KOPT-K1 (cell line): ENCODE results near the gene ZNF521.

Experiments
- H3K27ac ChIP-seq: fragments of 200-600 bp; sonication (generic); 2 replicates; pipeline ENCODE4 v1.5.1; 2016; ENCODE audit warnings: antibody characterized with exemption, mild to moderate bottlenecking, low read depth, low read length; ENCODE audit not compliant: poor library complexity, severe bottlenecking
- H3K36me3 ChIP-seq: fragments of 200-600 bp; sonication (generic); 2 replicates; pipeline ENCODE4 v1.5.1; 2017; ENCODE audit warnings: antibody characterized with exemption, mild to moderate bottlenecking, low read length, moderate library complexity; ENCODE audit not compliant: insufficient read depth
- H3K9me3 ChIP-seq: fragments of 200-600 bp; sonication (generic); 2 replicates; pipeline ENCODE4 v1.5.1; 2017; ENCODE audit warnings: antibody characterized with exemption, low read length, mild to moderate bottlenecking; ENCODE audit not compliant: insufficient read depth, poor library complexity, severe bottlenecking

The ZNF521 gene

DNA sequence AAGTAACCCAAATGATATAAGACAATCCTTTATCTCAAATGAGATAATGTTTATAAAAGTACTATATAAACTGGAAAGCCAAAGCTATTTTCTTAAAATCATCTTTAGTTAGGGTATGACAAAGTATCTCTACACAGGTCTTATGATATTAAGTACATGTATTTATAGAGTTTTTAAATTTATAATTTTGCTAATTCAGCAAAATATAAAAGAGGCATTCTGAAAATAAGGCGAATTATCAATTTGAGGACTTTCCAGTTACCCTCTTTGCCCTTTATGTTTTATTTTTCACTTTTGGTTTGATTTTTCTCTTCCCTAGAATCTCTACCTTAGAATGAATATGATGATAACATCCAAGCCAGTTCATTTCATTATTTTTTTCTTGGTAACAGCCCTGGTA is 115.2 kb downstream of the ZNF521 start:
- Histone ChIP-seq H3K9me3 (no peaks in the 10 kb centered on the region), H3K27ac (no peak overlapping the region)

DNA sequence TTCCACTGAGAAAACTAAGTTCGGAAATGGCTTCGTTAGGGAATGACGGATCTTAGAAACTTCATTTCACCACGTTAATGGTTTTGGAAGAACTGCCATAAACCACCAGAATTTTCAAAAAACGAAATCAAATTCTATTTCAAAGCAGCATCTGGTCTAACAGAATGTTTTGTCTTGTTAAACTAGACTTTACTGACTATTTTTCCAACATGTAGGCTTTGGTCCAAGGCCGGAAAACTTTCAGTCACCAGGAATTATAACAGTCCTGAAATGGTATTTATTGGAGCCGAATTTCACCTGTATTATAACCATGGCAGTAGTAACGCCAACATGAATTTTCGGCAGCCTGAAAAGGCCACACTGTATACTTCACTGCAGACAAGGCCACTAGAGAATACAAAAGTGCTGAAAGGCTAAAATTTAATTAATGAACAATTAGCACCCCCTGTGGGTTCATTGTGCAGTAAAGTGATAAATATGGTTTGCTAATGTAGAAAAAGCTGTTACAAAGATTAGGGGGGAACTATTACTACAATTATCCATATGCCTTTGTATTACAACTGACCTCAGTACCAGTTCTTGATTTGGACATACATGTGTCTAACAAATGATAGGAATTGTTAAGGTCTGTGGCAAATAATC is 116.4 kb downstream of the ZNF521 start:
- no peaks in the 10 kb centered on the region for H3K36me3 ChIP-seq
- no peak overlapping the region for H3K27ac ChIP-seq
- H3K9me3 ChIP-seq: no peaks in the 10 kb centered on the region

More for the DNA sequence above, 115.2 kb downstream of the ZNF521 start:
- H3K36me3 ChIP-seq: no peaks in the 10 kb centered on the region

- no peaks in the 10 kb centered on the region for H3K9me3 ChIP-seq
- no peaks in the 10 kb centered on the region for H3K36me3 ChIP-seq
- no peak overlapping the region for H3K27ac ChIP-seq
These were observed 117.1 kb downstream of the ZNF521 start for GRCh38 chr18:25234740-25235345.

DNA sequence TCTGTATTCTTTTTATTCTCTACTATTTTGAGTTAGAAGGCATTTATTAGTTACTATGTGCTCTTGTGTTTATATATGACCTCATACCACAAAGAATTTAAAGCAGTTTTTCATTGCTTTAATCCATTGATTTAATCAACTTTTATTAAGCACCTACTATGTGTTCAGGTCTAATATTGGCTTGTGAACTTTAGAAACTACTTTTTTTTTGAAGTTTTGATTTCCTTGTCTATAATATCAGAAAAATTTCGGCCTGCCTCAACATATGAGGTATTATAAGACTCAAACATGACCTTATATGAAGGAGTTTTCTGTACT is 117.7 kb downstream of the ZNF521 start:
- H3K9me3 ChIP-seq: no peaks in the 10 kb centered on the region
- H3K27ac ChIP-seq: no peak overlapping the region
- no peaks in the 10 kb centered on the region for H3K36me3 ChIP-seq

DNA sequence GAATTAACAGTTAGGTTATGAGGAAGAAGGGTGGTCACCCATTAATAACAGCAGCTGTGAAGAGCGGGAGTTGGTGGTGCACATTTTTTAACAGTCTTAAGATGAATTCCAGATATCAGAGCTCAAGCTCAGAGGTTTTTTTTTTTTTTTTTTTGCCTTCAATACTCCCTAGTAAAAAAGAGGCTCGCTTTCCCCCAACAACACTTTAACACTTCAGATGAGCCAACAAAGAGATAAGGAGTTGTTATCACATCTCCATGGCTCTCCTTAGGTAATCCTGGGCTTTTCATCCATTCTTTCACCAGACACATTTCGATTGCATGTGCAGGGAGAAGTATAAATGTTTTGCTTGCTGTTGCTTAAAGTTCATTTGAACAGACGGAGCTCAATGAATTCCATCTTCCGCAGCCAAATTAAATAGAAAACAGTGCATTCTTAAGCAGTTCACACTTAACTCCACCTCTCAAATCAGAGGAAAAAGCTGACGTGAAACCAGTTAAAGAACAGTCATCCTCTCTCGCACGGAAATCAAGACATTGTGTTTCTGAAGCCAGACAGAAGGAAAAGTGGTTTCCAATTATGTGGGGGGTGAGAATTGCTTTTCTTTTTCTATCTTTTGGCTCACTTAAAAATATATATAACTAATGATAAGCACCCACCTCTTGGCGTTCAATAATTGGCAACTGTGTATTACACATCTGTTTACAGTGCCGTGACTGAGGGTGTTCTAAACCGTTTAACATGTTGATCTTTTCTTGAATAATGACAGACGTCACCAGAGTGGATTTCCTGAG is 118.2 kb downstream of the ZNF521 start:
- H3K27ac ChIP-seq: no peak overlapping the region
- no peaks in the 10 kb centered on the region for H3K36me3 ChIP-seq
- H3K9me3 ChIP-seq: no peaks in the 10 kb centered on the region

GRCh38 chr18:25231327-25231691 is 120.7 kb downstream of the ZNF521 start:
- no peaks in the 10 kb centered on the region for H3K9me3 ChIP-seq
- no peak overlapping the region for H3K27ac ChIP-seq
- no peaks in the 10 kb centered on the region for H3K36me3 ChIP-seq

DNA sequence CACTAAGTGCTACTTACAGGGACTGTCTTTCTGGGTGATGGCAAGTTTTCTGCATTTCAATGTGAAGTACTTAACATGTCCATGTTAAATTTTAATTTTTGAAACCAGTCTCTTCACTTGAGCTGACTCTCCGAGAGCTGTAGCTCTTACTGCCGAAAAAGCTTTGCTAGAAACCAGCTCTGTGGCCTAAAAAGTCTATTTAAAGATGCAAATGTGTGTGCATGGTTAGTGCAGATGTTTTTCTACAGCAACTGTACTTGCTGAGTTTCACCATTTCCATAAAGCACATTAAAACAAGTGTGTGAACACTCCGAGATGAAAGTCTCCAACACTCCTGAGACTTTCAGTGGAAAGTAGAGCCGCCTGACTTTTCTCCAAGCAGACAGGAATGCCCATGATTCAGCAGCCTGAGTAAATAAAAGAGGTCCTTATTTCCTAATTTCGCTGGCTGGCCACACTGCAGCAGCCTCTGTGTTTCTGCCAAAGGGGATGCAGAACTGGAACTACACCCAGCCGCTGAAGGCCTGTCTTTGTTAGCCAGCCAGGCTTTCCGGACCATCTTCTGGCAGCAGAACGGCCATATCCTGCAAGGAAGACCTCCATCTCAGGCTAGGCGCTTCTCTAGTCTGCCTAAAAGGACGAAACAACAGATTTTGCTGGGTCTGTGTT is 121.2 kb downstream of the ZNF521 start:
- Histone ChIP-seq H3K27ac (no peak overlapping the region), H3K36me3 (no peaks in the 10 kb centered on the region), H3K9me3 (no peaks in the 10 kb centered on the region)

DNA sequence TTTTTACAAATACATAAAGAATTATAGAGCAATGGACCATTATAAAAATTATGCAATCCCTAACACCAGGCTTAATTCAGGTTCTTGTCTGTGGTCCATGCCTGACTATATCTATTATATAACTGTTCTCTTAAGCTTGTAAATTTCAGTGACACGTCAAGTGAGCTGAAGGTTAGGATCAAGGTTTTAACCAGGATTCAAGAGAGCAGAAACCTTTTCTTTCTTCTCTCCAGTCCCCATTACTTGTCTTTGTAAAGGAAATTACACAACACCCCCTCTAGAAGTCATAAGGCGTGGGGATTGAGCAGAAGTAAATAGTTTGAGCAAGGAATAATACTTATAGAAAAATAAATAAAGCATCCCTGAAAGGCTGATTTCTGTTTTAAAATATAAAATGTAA is 122.0 kb downstream of the ZNF521 start:
- Histone ChIP-seq H3K27ac (no peak overlapping the region), H3K36me3 (no peaks in the 10 kb centered on the region), H3K9me3 (no peaks in the 10 kb centered on the region)

DNA sequence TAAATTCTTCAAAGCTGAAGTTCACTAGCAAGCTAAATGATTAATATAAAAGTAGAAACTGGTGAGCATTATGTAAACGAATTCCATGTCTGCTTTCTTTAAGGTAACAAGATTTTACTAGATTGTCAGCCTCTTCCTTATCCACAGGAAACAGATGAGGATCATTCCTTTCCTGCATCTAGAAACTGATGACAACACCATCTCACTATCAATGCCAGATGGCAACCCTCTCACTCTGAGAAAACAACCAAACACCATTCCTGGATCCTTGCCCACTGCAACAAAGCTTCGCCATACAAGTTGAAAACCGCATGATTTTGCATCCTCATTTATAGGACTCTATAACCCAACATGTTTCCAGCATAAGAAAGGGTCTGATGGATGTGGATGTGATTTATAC is 122.9 kb downstream of the ZNF521 start:
- Histone ChIP-seq H3K36me3 (no peaks in the 10 kb centered on the region), H3K27ac (no peak overlapping the region), H3K9me3 (no peaks in the 10 kb centered on the region)

GRCh38 chr18:25228410-25228809 is 123.6 kb downstream of the ZNF521 start:
- H3K9me3 ChIP-seq: no peaks in the 10 kb centered on the region
- no peak overlapping the region for H3K27ac ChIP-seq
- no peaks in the 10 kb centered on the region for H3K36me3 ChIP-seq

DNA sequence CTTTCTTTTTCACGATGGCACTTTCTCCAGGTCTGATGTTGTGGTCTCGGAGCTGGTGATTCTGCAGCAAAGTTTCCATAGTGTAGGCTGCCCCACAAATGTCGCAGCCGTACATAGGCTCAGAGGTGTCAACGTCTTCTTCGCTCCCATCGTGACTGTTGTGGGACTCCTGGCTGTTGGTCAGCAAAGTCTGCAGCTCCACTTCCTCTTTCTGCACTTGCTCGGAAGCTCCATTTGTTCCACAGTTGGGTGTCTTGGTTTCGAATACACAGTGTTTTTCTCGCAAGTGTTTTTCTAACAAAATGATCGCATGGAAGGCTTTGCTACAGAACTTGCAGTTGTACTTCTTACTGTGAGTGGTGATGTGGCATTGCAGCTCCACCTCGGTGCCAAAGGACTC is 126.8 kb downstream of the ZNF521 start:
- Histone ChIP-seq H3K27ac (no peak overlapping the region), H3K9me3 (peaks cover 5% of the 10 kb centered on the region), H3K36me3 (no peaks in the 10 kb centered on the region)

DNA sequence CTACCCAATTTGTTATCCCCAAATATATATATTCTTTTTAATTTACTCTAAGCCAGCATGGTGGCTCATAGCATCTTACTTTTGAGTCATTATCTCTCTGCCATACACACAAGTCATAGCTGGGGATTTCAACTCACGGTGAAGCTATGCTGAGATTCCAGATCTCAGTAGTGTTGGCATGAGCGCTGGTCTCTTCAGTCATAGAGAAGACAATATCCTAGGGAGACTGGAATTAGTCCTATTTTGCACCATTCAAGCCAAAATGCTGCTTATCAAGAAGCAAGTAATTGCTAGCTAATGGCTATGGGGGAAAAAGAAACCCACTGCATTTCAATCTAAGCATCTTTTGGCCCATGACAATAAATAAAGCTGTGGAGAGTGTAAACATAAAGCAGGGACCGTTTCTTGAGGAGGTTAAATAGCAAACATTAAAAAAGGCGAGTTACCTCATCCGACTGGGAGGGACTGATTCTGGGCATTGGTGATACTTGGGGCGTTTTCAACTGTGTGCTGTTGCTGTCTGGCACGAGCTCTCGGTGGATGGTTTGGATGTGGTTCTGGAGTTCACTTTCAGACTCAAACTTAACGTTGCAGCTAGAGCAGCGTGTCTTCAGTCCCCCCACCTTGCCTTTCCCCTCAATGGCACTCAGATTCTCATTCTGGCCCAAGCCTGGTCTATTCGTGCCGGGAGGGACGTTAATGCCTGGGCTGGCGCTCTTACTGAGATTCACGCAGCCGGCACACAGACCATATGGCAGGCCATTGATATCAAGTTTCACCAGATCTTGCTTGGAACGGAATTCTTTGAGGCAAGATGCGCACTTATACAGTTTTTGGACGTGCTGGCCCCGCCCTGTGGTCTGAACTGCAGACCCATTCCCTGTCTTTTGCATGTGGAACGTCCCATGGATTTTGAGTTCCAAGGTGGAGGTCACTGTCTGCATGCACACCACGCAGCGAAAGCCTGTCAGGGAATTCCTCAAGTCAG is 127.8 kb downstream of the ZNF521 start:
- H3K27ac ChIP-seq: peak overlapping the region; percentile 20
- H3K9me3 ChIP-seq: peaks cover 5% of the 10 kb centered on the region
- no peaks in the 10 kb centered on the region for H3K36me3 ChIP-seq

GRCh38 chr18:25223211-25223610 is 128.8 kb downstream of the ZNF521 start:
- Histone ChIP-seq H3K27ac (peak overlapping the region; percentile 20), H3K36me3 (no peaks in the 10 kb centered on the region), H3K9me3 (peaks cover 5% of the 10 kb centered on the region)

DNA sequence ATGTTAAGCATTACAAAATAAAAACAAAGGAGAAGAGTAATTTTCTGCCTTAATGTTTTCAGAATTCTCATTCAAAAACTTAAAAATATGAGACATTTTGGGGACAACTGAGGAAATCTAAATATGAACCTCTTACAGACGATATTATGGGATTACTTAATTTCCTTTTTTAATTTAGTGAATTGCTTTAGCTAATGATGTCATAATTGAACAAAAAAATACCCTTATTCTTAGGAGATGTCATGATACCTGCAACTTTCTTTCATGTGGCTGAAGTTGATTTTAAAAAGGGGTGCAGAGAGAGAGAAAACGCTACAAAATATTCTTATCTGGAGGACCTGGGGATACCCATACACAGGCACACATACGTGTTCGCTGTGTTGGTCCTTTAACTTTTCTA is 129.3 kb downstream of the ZNF521 start:
- peaks cover 5% of the 10 kb centered on the region for H3K9me3 ChIP-seq
- no peaks in the 10 kb centered on the region for H3K36me3 ChIP-seq
- H3K27ac ChIP-seq: peak overlapping the region; percentile 20
